Nephron progenitor cell (in vitro differentiated cells): ENCODE results near the gene PLAC9.
A peak's percentile ranks its signal among the peaks of the same experiment; 100 is the strongest.

ENCODE experiments used
- DNase-seq: peaks from one replicate; pipeline ENCODE4 v3.0.0; 2021
- H3K27ac Mint-ChIP-seq: 2 replicates; pipeline ENCODE4 v1.8.0; 2021; ENCODE audit warnings: mild to moderate bottlenecking, moderate library complexity, mixed read lengths
- H3K27me3 Mint-ChIP-seq: 2 replicates; pipeline ENCODE4 v1.8.0; 2021; ENCODE audit warnings: mild to moderate bottlenecking, low read depth, mixed read lengths; ENCODE audit not compliant: poor library complexity
- H3K36me3 Mint-ChIP-seq: 2 replicates; pipeline ENCODE4 v1.8.0; 2021; ENCODE audit warnings: low read depth, mixed read lengths
- H3K4me1 Mint-ChIP-seq: 2 replicates; pipeline ENCODE4 v1.8.0; 2021; ENCODE audit warnings: mixed read lengths
- H3K4me3 Mint-ChIP-seq: 2 replicates; pipeline ENCODE4 v1.8.0; 2021; ENCODE audit warnings: mild to moderate bottlenecking, moderate library complexity, mixed read lengths
- H3K9me3 Mint-ChIP-seq: 2 replicates; pipeline ENCODE4 v1.8.0; 2021; ENCODE audit warnings: mild to moderate bottlenecking, moderate library complexity, mixed read lengths
- CTCF ChIP-seq: fragments of 200-600 bp; sonication (generic); IDR thresholded peaks from 2 replicates; pipeline ENCODE4 v1.5.0; 2021; ENCODE audit warnings: antibody characterized with exemption

Gene PLAC9

GRCh38 chr10:80176526-80176925 lies 44.0 kb downstream of the PLAC9 start:
- Mint-ChIP-seq H3K27ac (peak overlapping the region; percentile 82), H3K27me3 (no peaks in the 10 kb centered on the region), H3K4me1 (peaks cover 26% of the 10 kb centered on the region), H3K4me3 (no peak overlapping the region), H3K9me3 (no peaks in the 10 kb centered on the region), H3K36me3 (no peaks in the 10 kb centered on the region)
- DNase-seq, result no peak
- TF ChIP-seq CTCF, result no peak

- no peak for TF ChIP-seq CTCF
- peaks cover 16% of the 10 kb centered on the region for H3K4me1 Mint-ChIP-seq
- no peak for DNase-seq
- no peaks in the 10 kb centered on the region for H3K27me3 Mint-ChIP-seq
- H3K9me3 Mint-ChIP-seq, result no peaks in the 10 kb centered on the region
- H3K27ac Mint-ChIP-seq, result no peak overlapping the region
- H3K36me3 Mint-ChIP-seq, result no peaks in the 10 kb centered on the region
- H3K4me3 Mint-ChIP-seq, result no peak overlapping the region
Measured at GRCh38 chr10:80177781-80178636, 45.5 kb downstream of the PLAC9 start.

GRCh38 chr10:80182986-80183385 lies 50.5 kb downstream of the PLAC9 start:
- Mint-ChIP-seq H3K27me3 (peaks cover 5% of the 10 kb centered on the region), H3K4me1 (peaks cover 13% of the 10 kb centered on the region), H3K4me3 (no peak overlapping the region), H3K9me3 (no peaks in the 10 kb centered on the region), H3K27ac (peak overlapping the region; percentile 78), H3K36me3 (no peaks in the 10 kb centered on the region)
- DNase-seq, result no peak
- TF ChIP-seq CTCF, result no peak

- H3K9me3 Mint-ChIP-seq, result no peaks in the 10 kb centered on the region
- H3K27ac Mint-ChIP-seq, result no peak overlapping the region
- no peak overlapping the region for H3K4me3 Mint-ChIP-seq
- TF ChIP-seq CTCF, result no peak
- DNase-seq, result no peak
- peaks cover 5% of the 10 kb centered on the region for H3K27me3 Mint-ChIP-seq
- H3K4me1 Mint-ChIP-seq, result peaks cover 12% of the 10 kb centered on the region
- no peaks in the 10 kb centered on the region for H3K36me3 Mint-ChIP-seq
Measured at GRCh38 chr10:80183436-80183835, 50.9 kb downstream of the PLAC9 start.

GRCh38 chr10:80184291-80184690 lies 51.8 kb downstream of the PLAC9 start:
- Mint-ChIP-seq H3K27ac (no peak overlapping the region), H3K36me3 (no peaks in the 10 kb centered on the region), H3K4me3 (no peak overlapping the region), H3K27me3 (peaks cover 7% of the 10 kb centered on the region), H3K9me3 (no peaks in the 10 kb centered on the region), H3K4me1 (peaks cover 18% of the 10 kb centered on the region)
- no peak for DNase-seq
- TF ChIP-seq CTCF, result no peak
